GM18909 (cell line): ENCODE data around the gene ACP7.

Source experiments
- ATAC-seq: cut with Tn5 transposase; IDR thresholded peaks from one replicate; pipeline ENCODE4 v1.9.1; 2021; ENCODE audit warnings: mild to moderate bottlenecking; ENCODE audit not compliant: unreplicated experiment, poor library complexity

Gene ACP7

DNA sequence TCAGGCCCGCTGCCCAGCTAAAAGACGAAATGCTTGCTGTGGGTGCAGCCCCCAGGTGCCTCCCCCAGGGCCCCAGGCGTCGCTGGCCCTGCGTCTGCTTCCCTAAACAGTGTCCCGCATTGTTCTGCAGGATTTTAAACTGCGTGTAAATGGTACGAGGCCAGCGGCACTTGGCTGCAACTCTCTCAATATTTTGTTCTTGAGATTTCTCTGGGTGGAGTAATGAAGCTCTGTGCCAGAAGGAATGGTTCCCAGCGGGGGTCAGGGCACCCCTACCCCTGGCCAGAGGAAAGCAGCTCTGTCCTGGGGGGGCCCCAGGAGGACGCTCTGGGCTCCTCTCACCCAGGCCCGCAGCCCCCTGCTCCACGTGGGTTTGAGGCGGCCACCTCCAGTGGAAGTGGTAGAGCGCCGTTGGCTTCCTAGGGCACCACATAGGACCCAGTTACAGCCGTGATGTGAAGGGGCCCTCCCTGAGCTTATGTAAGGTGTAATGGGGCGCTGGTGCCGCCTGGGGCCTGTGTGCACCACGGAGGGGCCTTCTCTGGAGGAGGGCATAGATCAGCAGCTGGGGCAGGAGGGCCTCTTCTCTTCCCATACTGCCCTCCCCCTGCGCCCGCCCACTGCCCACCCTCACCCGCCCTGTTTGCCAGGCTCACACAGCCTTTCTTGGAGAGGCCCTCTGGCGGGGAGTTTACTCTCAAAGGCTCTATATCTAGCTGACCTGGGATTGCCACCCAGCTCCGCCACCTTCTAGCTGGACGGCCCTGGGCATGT lies 61.2 kb downstream of the ACP7 start:
- no peak for ATAC-seq

DNA sequence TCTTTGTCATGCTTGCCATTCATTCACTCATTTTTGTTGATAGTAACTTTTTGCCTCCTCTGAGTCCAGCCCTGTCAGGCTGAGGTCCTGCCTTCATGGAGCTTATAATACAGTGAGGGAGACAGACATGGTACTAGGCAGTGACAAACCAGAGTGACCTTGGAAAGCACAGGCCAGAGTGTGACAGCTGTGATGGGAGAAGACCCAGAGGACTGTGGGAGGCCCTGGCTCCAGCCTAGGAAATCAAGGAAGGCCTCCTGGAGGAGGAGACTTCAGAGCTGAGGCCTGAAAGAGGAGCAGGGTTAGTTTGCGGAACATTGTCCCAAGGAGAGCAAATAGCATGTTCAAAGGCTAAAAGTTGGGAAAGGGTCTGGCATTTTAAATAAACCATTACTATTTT lies 61.9 kb downstream of the ACP7 start:
- no peak for ATAC-seq

DNA sequence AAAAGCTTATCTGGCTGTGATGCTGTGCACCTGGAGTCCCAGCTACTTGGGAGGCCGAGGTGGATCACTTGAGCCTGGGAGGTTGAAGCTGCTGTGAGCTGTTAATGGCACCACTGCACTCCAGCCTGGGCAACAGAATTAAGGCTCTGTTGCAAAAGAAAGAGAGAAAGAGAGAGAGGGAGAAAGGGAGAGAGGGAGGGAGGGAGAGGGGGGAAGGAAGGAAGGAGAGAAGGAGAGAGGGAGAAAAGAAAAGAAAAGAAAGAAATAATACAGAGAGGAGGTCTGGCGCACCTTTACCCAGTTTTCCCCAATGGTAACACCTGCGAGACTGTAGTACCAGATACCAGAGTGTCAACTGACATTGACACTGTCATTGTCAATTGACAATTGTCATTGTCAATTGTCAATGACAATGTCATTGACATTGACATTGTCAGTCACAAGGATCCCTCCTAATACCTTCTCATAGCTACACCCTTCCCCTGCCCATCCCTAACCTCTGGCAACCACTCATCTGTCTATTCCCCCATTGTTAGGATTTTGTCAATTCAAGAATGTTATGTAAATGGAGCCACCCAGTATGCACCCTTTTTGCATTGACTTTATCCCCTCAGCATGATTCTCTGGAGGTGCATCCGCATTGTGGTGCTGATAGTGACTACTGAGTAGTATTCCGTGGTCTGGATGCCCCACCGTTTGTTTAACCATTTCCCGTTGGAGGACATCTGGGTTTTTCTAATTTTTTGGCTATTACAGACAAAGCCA lies 62.7 kb downstream of the ACP7 start:
- ATAC-seq: no peak

DNA sequence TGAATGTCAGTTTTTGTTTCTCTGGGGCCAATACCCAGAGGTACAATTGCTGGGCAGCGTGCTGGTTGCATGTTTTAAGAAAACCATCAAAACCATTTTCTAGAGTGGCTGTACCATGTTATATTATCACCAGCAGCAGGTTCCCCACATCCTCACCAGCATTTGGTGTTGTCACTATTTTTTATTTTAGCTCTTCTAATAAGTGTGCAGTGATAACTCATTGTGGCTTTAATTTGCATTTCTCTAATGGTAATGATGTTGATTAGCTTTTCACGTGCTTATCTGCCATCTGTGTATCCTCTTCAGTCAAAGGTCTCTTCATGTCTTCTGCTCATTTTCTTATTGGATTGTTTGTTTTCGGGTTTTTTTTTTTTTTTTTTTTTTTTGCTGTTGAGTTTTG lies 63.3 kb downstream of the ACP7 start:
- no peak for ATAC-seq

DNA sequence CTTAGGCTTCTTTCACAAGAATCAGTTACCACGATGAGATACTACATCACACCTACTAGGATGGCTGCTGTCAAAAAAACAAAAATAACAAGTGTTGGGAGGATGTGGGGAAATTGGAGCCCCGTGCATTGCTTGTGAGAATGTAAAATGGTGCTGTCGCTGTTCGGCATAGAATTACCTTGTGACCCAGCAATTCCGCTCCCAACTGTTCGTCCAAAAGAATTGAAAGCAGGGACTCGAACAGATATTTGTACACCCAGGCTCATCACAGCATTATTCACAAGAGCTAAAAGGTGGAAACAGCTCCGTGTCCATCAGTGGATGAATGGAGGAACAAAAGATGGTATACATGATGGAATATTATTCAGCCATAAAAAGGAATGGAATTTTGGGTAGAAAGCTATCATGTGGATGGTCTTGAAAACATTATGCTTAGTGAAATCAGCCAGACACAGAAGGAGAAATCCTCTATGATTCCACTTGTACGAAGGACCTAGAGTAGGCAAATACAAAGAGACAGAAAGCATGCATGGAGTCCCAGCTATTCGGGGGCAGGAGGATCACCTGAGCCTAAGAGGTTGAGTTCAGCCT lies 64.9 kb downstream of the ACP7 start:
- no peak for ATAC-seq

DNA sequence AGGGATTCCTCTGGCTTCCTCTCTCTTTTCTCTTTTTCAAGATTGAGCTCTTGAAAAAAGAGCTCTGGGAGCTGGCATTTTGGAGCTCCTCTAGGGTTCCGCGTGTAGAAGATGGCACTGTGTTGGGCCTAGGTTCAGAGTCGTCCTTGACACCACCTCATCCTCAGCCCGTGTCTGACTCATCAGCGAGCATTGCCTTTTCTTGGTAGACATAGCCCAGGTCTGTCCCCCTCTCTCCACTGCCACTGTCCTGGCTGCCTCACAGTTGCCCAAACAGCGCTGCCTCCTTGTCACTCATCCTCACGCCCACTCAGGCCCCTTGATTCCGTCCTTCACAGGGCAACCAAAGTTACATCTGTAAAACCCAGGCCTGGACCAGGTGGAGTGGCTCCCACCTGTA lies 66.1 kb downstream of the ACP7 start:
- no peak for ATAC-seq

- no peak for ATAC-seq
Observed at GRCh38 chr19:39150807-39151600, 66.8 kb downstream of the ACP7 start.

DNA sequence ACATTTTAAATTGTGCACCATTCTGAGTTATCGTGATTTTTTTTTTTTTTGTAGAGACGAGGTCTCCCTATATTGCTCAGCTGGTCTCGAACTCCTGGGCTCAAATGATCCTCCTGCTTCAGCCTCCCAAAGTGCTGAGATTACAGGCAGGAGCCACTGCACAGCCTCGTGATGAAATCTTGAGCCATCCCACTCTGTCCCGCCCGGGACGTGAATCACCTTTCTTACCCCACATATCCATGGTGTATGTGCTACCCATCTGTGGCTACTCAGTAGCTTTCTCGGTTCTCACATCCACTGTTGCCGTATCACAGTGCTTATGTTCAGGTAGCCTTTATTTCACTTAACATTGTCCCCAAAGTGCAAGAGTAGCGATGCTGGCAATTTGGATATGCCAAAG lies 67.9 kb downstream of the ACP7 start:
- no peak for ATAC-seq

DNA sequence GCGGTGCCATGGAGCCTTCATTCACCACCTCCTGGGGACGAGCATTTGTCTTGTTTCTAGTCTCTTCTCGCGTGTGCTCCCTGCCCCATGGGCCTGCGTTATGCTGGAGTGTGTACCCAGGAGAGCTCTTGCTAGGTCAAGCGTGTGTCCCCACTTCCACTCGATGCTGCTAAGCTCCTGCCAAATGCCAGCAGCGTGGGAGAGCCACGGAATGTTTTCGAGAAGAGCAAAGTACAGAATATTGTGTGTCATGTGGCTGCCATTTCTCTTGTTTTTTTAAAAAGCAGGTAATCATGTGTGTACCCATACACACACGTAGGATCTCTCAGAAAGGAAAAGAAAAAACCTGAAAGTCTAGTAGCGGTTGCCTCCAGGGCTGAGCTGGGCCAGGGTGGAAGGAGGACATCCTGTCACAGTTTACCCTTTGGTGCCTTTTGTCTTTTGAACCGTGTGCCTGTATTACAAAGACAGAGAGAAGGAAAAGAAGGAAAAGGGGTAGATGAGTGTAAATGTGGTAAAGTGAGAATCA lies 70.0 kb downstream of the ACP7 start:
- ATAC-seq: no peak

DNA sequence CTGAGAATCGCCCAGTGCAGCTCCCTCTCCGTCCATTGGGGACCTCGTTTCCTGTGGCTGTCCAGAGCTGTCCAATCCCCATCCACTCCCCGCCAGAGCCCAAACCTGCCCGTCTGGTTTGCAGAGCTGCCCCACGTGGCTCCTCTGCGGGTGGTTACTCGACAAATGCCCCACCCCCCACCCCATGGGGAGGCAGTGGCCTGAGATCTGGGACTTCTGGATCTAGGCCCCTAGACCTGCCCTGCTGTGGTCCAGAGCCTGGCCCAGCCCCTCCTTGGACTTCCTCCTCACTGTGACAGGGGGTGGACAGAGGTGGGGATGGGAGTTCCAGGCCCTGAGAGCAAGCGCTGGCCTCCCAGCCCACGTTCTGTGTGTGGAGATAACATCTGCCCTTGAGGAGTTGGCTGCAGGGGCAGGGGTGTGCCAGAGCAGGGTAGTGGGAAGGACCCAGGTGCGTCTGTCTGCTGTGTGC lies 70.5 kb downstream of the ACP7 start:
- no peak for ATAC-seq

DNA sequence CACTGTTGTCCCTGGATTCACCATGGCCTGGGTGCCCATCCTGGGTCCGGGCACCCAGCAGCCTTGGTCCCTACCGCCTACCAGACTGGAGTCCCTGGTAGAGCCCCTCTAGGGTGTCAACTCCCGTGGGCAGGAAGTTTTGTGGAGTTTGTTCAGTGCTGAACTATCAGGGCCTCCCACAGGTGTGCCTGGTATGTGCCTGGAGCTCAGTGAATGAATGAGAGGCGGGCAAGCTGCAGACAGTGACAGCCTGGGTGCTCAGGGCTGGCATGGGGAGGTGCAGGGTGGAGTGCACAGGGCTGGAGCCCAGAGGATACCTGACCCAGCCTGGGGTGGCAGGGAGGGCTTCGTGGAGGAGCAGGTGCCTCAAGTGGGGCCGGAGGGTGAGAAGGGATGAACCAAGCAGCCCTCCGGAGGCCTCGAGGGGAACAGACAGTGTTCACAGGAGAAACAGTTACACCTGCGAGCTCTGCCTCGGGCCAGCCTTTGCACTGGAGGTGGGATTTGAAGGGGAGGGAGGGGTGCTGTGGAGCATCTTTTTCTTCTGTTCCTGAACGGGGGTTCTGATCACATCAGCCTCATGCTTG lies 71.0 kb downstream of the ACP7 start:
- no peak for ATAC-seq

GRCh38 chr19:39155741-39156140 lies 71.6 kb downstream of the ACP7 start:
- ATAC-seq: no peak

GRCh38 chr19:39156326-39157230 lies 72.4 kb downstream of the ACP7 start:
- ATAC-seq: no peak

- ATAC-seq: no peak
Observed at GRCh38 chr19:39157275-39157996, 73.3 kb downstream of the ACP7 start.

DNA sequence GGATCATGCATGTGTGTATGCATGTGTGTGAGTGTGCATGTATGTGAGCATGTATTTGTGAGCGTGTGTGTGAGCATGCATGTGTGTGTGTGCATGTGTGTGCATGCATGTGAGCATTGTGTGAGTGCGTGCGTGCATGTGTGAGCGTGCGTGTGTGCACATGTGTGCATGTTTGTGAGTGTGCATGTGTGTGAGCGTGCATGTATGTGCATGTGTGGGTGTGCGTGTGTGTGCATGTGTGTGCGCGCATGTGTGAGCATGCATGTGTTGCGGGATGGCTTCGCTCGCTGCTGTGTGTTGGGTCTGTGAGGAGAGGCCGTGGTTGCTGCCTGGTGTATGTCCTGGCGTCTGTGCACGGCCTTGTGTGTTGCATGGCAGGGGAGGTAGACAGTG lies 73.8 kb downstream of the ACP7 start:
- no peak for ATAC-seq

DNA sequence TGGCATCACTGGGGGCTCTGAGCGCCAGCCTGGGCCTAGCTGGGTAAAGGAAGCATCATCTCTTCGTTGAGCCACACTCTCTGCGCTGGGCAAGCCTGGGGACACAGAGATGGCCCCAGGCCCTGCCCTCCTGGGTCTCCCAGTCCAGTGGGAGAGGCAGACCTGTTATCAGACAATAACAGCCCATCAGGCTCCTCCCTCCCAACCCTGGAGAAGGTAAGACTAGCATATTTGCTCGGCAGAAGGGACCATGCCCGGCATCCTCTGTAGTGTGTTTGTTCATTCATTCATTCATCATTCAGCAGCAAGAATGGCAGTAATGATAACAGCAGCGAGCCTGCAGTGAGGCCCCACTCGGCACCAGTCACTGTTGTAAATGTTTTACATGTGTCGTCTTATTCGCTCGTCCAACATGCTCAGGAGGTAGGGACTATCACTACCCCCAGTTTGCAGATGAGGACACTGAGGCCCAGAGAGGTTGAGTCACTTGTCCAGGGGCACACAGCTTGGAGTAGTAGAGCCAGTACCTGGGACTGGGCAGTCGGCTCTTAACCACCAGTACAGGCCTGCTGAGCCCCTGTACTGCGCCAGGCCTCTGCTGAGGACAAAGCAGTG lies 74.6 kb downstream of the ACP7 start:
- ATAC-seq: no peak

DNA sequence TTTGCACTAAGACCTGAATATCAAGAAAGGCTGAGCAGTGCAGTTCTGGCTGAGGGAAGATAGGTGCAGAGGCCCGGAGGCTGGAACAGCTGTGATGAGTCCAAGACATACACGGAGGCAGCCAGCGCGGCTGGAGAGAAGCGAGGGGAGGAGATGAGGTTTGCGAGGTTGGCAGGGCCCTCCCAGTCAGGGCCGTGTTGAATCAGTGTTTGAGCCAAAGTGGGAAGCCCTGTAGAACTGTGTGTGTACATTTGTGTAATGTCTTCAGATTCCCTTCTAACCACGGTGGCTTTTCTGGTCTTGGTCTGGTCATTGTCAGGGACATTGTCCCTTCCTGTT lies 76.3 kb downstream of the ACP7 start:
- ATAC-seq: no peak
